H4 (cell line): ENCODE data around the gene MAP7D1. TPM values are rescaled to one million over a fixed set of nuclear protein-coding genes. Genes with fewer than 3 reads are reported as not detected.
"Not testable (repeated sequence)": the region's sequence is repeated elsewhere in the genome, so short reads cannot be mapped to it uniquely, and the experiment has no call there.

Source experiments
- DNase-seq: peaks from one replicate; pipeline ENCODE4 v3.0.0-alpha.2; 2015; ENCODE audit warnings: low spot score
- total RNA-seq: library from RNA; depleted of rRNA; stranded (reverse); fragments of >200 nt; shearing (Covaris generic); gene quantifications from 2 replicates; pipeline ENCODE4 v1.2.3, GENCODE V29; 2014

Gene MAP7D1
- total RNA-seq, 1 experiment from 2014 or later: 59.1 TPM

GRCh38 chr1:36203554-36204346 lies 47.8 kb downstream of the MAP7D1 start:
- peak; percentile 71 for DNase-seq

- peak; percentile 57 for DNase-seq
These were observed 48.5 kb downstream of the MAP7D1 start for GRCh38 chr1:36204347-36204909.

- DNase-seq: no peak
These were observed 50.4 kb downstream of the MAP7D1 start for GRCh38 chr1:36206323-36206858.

GRCh38 chr1:36207339-36207738 lies 51.4 kb downstream of the MAP7D1 start:
- DNase-seq: peak; percentile 76

- DNase-seq: no peak
These were observed 53.2 kb downstream of the MAP7D1 start for GRCh38 chr1:36208978-36209703.

GRCh38 chr1:36211307-36211706 lies 55.3 kb downstream of the MAP7D1 start:
- no peak for DNase-seq

GRCh38 chr1:36211841-36212240 lies 55.9 kb downstream of the MAP7D1 start:
- no peak for DNase-seq

GRCh38 chr1:36212782-36213181 lies 56.8 kb downstream of the MAP7D1 start:
- DNase-seq: no peak

- DNase-seq: peak; percentile 29
These were observed 61.7 kb downstream of the MAP7D1 start for GRCh38 chr1:36217670-36218069.

GRCh38 chr1:36221901-36222300 lies 65.9 kb downstream of the MAP7D1 start:
- not testable (repeated sequence) for DNase-seq

- DNase-seq: no peak
These were observed 66.8 kb downstream of the MAP7D1 start for GRCh38 chr1:36222481-36223380.

- DNase-seq: peak; percentile 16
These were observed 67.5 kb downstream of the MAP7D1 start for GRCh38 chr1:36223381-36223995.

- DNase-seq: peak; percentile 99
These were observed 68.1 kb downstream of the MAP7D1 start, which contains the start of gene THRAP3 for GRCh38 chr1:36223996-36224536. Gene THRAP3 (plus strand): TSS chr1:36224443. CDS start chr1:36282564, 58,121 bp downstream.

- DNase-seq: peak; percentile 83
These were observed 68.8 kb downstream of the MAP7D1 start for GRCh38 chr1:36224537-36225282.

GRCh38 chr1:36225283-36225899 lies 69.4 kb downstream of the MAP7D1 start:
- no peak for DNase-seq

- not testable (repeated sequence) for DNase-seq
These were observed 74.3 kb downstream of the MAP7D1 start for GRCh38 chr1:36230279-36230678.
